K562 (cell line): ENCODE results near the gene SIRT2. TPM values are rescaled to one million over a fixed set of nuclear protein-coding genes. Genes with fewer than 3 reads are reported as not detected.

Experiments used
- KLF10 ChIP-seq: fragments of 250-450 bp; sonication (Bioruptor Pico); IDR thresholded peaks from 2 replicates; pipeline ENCODE4 v1.6.1; 2021; ENCODE audit warnings: matching md5 sums
- POLR2A ChIP-seq: fragments of 450-650 bp; conservative IDR thresholded peaks from 2 replicates; pipeline ENCODE4 v1.6.1; 2016
- POLR2B ChIP-seq: fragments of 450-650 bp; IDR thresholded peaks from 2 replicates; pipeline ENCODE4 v1.6.1; 2018; ENCODE audit warnings: low read depth; ENCODE audit not compliant: partially characterized antibody
- POU5F1 ChIP-seq: fragments of 150-350 bp; IDR thresholded peaks from 2 replicates; pipeline ENCODE4 v1.6.1; 2014; ENCODE audit warnings: borderline replicate concordance, low read length, low read depth, mild to moderate bottlenecking; ENCODE audit not compliant: partially characterized antibody
- SMAD1 ChIP-seq: fragments of 150-350 bp; IDR thresholded peaks from 2 replicates; pipeline ENCODE4 v1.6.1; 2014; ENCODE audit warnings: low read length, low read depth; ENCODE audit not compliant: partially characterized antibody
- SP2 ChIP-seq: IDR thresholded peaks from 2 replicates; pipeline ENCODE4 v1.6.1; 2011; ENCODE audit warnings: mild to moderate bottlenecking, low read depth, low read length, moderate library complexity; ENCODE audit not compliant: poor library complexity, severe bottlenecking; ENCODE audit errors: extremely low read depth
- ZNF175 ChIP-seq: fragments of 200-800 bp; sonication (Bioruptor generic); IDR thresholded peaks from 2 replicates; pipeline ENCODE4 v1.6.1; 2016; ENCODE audit warnings: low read depth, mild to moderate bottlenecking, missing genetic modification characterization, missing compliant biosample characterization
- ZNF586 ChIP-seq: fragments of 450-650 bp; formaldehyde crosslinking; conservative IDR thresholded peaks from 2 replicates; pipeline ENCODE4 v1.4.0; 2020; ENCODE audit warnings: mild to moderate bottlenecking, moderate library complexity
- polyA plus RNA-seq, 8 experiments: library from polyadenylated mRNA; depleted of rRNA in 4 of 8; stranded (reverse) in 5 of 8; unstranded in 3 of 8; fragments of >200 nt; fragmentation: Nextera tagmentation in 2 of 8; fragmentation: Illumina TruSeq in 1 of 8; extraction: Ambion mirVana in 2 of 8; extraction: Trizol in 1 of 8; gene quantifications; 2 replicates each; pipeline versions ENCODE4 v1.2.1 to v1.2.3, GENCODE V29; 2011 to 2014; ENCODE audit warnings: inconsistent platforms in 1 of 8, missing spikeins in 1 of 8
- total RNA-seq, 7 experiments: library from RNA; depleted of rRNA in 6 of 7; stranded (reverse); fragments of >200 nt in 6 of 7; fragmentation: Illumina TruSeq in 2 of 7; extraction: Trizol in 2 of 7; gene quantifications; 2 replicates each; pipeline versions ENCODE4 v1.2.1 to v1.2.3, GENCODE V29; 2011 to 2021; ENCODE audit warnings: low replicate concordance in 1 of 7
- TF ChIP-seq, protein P1 (sequence below), 2 experiments: fragments of 450-650 bp in 1 of 2; IDR thresholded peaks; 2 replicates each; pipeline ENCODE4 v1.6.1; 2011 to 2017; ENCODE audit warnings: low read depth in 2 of 2, antibody characterized with exemption in 1 of 2, borderline replicate concordance in 1 of 2, low read length in 1 of 2, mild to moderate bottlenecking in 1 of 2, mixed read lengths in 1 of 2; ENCODE audit not compliant: control insufficient read depth in 1 of 2
- TF ChIP-seq, protein P2 (sequence below), 2 experiments: fragments of 450-650 bp; conservative IDR thresholded peaks; 2 replicates each; pipeline ENCODE4 v1.6.1; 2017; ENCODE audit warnings: mild to moderate bottlenecking in 2 of 2, moderate library complexity in 2 of 2
- TF ChIP-seq, protein P3 (sequence below): fragments of 450-650 bp; IDR thresholded peaks from 2 replicates; pipeline ENCODE4 v1.6.1; 2017; ENCODE audit warnings: antibody characterized with exemption, mild to moderate bottlenecking
- TF ChIP-seq, protein P4 (sequence below): fragments of 450-650 bp; formaldehyde crosslinking; IDR thresholded peaks from 2 replicates; pipeline ENCODE4 v1.4.0; 2020; ENCODE audit warnings: mild to moderate bottlenecking, mixed read lengths

SIRT2 gene
- total and polyA plus RNA-seq, 9 of the 15 experiments (the other 6 are each of a cell fraction or from before 2014, with no cell fraction given) = 2.3 to 35.2 (median 22.9) TPM

DNA sequence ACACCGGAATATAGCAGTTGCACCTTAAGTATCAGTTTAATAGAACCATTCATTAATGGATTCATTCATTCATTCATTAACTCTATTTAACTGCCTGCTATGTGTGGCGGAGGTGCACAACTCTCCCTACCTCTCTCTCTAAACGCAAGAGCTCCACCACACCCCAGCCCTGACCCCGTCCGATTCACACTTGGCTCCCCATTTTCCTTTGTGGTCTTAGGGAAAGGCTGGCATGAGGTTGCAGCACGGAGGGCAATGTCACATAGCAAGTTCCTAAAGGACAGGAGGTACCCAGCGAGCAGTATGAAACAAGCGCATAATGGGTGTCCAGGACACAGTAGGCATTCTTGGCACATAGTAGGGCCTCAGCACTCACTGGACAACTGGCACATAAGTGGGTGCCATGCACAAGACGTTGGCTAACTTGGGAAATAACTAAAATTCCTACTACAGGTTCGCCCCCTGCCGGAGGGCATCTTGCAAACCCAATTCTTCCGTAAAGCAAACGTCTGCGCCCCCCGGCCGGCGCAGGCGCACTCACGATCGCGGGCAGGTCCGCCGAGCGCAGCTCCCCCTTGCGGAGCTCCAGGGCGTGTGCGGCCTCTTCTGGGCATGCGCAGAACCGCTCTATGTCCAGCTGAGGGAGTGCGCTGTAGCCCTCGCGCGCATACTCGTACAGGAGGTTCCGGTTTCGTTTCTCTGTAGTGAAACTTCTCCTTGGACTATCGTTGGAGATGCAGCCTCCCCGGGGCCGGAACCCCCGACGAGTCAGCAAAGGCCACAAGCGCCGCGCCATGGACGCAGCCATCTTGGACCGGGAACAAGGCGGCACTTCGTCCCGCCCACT, 30.7 kb upstream of the SIRT2 start, which contains the start of gene SARS2 (continued):
- TF ChIP-seq SMAD1 = peak; percentile 57
- TF ChIP-seq, protein P1, sequence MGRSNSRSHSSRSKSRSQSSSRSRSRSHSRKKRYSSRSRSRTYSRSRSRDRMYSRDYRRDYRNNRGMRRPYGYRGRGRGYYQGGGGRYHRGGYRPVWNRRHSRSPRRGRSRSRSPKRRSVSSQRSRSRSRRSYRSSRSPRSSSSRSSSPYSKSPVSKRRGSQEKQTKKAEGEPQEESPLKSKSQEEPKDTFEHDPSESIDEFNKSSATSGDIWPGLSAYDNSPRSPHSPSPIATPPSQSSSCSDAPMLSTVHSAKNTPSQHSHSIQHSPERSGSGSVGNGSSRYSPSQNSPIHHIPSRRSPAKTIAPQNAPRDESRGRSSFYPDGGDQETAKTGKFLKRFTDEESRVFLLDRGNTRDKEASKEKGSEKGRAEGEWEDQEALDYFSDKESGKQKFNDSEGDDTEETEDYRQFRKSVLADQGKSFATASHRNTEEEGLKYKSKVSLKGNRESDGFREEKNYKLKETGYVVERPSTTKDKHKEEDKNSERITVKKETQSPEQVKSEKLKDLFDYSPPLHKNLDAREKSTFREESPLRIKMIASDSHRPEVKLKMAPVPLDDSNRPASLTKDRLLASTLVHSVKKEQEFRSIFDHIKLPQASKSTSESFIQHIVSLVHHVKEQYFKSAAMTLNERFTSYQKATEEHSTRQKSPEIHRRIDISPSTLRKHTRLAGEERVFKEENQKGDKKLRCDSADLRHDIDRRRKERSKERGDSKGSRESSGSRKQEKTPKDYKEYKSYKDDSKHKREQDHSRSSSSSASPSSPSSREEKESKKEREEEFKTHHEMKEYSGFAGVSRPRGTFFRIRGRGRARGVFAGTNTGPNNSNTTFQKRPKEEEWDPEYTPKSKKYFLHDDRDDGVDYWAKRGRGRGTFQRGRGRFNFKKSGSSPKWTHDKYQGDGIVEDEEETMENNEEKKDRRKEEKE (IDR thresholded peaks at IDR 0.05; ENCODE audit: borderline replicate concordance in 1 of 2, control insufficient read depth in 1 of 2, low read depth in 2 of 2, low read length in 1 of 2) = no peak
- no peak for TF ChIP-seq KLF10 (CRISPR knock-in tag)
- TF ChIP-seq, protein P2, sequence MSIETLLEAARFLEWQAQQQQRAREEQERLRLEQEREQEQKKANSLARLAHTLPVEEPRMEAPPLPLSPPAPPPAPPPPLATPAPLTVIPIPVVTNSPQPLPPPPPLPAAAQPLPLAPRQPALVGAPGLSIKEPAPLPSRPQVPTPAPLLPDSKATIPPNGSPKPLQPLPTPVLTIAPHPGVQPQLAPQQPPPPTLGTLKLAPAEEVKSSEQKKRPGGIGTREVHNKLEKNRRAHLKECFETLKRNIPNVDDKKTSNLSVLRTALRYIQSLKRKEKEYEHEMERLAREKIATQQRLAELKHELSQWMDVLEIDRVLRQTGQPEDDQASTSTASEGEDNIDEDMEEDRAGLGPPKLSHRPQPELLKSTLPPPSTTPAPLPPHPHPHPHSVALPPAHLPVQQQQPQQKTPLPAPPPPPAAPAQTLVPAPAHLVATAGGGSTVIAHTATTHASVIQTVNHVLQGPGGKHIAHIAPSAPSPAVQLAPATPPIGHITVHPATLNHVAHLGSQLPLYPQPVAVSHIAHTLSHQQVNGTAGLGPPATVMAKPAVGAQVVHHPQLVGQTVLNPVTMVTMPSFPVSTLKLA (conservative IDR thresholded peaks at IDR 0.05) = peak; percentile 62 to 83; a peak in 3 of 4 replicates
- TF ChIP-seq ZNF586 (CRISPR knock-in tag) = no peak
- no peak for TF ChIP-seq POU5F1
- no peak for TF ChIP-seq ZNF175 (CRISPR knock-in tag)
- TF ChIP-seq POLR2B = peak; percentile 53
- TF ChIP-seq, protein P3, sequence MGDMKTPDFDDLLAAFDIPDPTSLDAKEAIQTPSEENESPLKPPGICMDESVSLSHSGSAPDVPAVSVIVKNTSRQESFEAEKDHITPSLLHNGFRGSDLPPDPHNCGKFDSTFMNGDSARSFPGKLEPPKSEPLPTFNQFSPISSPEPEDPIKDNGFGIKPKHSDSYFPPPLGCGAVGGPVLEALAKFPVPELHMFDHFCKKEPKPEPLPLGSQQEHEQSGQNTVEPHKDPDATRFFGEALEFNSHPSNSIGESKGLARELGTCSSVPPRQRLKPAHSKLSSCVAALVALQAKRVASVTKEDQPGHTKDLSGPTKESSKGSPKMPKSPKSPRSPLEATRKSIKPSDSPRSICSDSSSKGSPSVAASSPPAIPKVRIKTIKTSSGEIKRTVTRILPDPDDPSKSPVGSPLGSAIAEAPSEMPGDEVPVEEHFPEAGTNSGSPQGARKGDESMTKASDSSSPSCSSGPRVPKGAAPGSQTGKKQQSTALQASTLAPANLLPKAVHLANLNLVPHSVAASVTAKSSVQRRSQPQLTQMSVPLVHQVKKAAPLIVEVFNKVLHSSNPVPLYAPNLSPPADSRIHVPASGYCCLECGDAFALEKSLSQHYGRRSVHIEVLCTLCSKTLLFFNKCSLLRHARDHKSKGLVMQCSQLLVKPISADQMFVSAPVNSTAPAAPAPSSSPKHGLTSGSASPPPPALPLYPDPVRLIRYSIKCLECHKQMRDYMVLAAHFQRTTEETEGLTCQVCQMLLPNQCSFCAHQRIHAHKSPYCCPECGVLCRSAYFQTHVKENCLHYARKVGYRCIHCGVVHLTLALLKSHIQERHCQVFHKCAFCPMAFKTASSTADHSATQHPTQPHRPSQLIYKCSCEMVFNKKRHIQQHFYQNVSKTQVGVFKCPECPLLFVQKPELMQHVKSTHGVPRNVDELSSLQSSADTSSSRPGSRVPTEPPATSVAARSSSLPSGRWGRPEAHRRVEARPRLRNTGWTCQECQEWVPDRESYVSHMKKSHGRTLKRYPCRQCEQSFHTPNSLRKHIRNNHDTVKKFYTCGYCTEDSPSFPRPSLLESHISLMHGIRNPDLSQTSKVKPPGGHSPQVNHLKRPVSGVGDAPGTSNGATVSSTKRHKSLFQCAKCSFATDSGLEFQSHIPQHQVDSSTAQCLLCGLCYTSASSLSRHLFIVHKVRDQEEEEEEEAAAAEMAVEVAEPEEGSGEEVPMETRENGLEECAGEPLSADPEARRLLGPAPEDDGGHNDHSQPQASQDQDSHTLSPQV = peak; percentile 89
- no peak for TF ChIP-seq SP2
- TF ChIP-seq POLR2A = peak; percentile 96
- TF ChIP-seq, protein P4, sequence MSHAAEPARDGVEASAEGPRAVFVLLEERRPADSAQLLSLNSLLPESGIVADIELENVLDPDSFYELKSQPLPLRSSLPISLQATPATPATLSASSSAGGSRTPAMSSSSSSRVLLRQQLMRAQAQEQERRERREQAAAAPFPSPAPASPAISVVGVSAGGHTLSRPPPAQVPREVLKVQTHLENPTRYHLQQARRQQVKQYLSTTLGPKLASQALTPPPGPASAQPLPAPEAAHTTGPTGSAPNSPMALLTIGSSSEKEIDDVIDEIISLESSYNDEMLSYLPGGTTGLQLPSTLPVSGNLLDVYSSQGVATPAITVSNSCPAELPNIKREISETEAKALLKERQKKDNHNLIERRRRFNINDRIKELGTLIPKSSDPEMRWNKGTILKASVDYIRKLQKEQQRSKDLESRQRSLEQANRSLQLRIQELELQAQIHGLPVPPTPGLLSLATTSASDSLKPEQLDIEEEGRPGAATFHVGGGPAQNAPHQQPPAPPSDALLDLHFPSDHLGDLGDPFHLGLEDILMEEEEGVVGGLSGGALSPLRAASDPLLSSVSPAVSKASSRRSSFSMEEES (CRISPR knock-in tag) = no peak; the same call in 1 of the 2 replicates
